Epithelial cell of proximal tubule (primary cell): ENCODE measurements around the gene CD101. TPM values are rescaled to one million over a fixed set of nuclear protein-coding genes. Genes with fewer than 3 reads are reported as not detected.

Experiments used
- DNase-seq: peaks from one replicate; pipeline ENCODE4 v3.0.0-alpha.2; 2011; ENCODE audit warnings: low read depth
- H3K4me3 ChIP-seq: 2 replicates; pipeline ENCODE4 v1.5.1; 2011; ENCODE audit warnings: low read depth, mild to moderate bottlenecking, low read length
- total RNA-seq: library from RNA; depleted of rRNA; stranded (reverse); fragments of >200 nt; gene quantifications from 2 replicates; pipeline ENCODE4 v1.2.3, GENCODE V29; 2015
- TF ChIP-seq, protein P1 (sequence below): conservative IDR thresholded peaks from 2 replicates; pipeline ENCODE4 v1.5.1; 2012; ENCODE audit warnings: low read depth, mild to moderate bottlenecking, low read length

CD101 gene
- total RNA-seq, 1 donor from 2014 or later, result 0.29 TPM

DNA sequence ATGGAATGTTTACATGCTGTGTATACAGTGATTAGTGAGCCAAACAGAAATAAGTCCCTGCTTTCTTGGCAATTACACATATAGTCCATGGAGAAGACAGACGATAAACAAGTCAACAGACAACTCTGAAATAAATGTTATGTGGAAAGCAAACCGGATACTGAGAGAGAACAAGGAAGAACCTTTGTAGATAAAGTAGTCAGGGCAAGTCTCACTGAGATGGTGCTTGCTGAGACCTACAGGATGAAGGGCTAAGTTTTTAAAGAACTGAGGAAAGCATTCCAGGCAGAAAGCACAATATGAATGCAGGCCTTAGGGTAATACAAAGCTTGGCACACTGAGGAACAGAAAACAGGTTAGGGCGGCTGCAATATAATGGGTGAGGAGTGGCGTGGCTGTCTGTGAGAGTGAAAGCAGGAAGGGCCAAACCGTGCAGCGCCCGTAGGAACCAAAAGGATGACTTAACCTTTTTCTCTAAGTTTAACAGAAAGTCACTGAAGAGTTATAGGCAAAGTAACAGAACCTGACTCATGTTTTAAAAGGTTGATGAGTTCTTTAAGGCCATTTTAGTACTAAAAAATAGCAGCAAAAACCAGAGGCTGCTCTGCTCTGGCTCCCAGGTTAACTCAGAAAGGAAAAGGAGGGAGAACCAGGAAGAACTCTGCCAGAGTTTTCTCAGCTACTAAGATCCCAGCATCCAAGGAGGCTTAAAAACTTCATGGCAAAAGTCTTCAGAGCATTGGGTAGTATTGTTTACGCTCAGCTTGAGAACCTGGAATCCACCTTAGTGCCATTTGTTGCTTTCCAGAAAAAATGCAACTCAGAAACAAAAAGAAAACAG lies 49.9 kb downstream of the CD101 start:
- no peak overlapping the region for H3K4me3 ChIP-seq
- TF ChIP-seq, protein P1, sequence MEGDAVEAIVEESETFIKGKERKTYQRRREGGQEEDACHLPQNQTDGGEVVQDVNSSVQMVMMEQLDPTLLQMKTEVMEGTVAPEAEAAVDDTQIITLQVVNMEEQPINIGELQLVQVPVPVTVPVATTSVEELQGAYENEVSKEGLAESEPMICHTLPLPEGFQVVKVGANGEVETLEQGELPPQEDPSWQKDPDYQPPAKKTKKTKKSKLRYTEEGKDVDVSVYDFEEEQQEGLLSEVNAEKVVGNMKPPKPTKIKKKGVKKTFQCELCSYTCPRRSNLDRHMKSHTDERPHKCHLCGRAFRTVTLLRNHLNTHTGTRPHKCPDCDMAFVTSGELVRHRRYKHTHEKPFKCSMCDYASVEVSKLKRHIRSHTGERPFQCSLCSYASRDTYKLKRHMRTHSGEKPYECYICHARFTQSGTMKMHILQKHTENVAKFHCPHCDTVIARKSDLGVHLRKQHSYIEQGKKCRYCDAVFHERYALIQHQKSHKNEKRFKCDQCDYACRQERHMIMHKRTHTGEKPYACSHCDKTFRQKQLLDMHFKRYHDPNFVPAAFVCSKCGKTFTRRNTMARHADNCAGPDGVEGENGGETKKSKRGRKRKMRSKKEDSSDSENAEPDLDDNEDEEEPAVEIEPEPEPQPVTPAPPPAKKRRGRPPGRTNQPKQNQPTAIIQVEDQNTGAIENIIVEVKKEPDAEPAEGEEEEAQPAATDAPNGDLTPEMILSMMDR, result no peak
- no peak for DNase-seq

DNA sequence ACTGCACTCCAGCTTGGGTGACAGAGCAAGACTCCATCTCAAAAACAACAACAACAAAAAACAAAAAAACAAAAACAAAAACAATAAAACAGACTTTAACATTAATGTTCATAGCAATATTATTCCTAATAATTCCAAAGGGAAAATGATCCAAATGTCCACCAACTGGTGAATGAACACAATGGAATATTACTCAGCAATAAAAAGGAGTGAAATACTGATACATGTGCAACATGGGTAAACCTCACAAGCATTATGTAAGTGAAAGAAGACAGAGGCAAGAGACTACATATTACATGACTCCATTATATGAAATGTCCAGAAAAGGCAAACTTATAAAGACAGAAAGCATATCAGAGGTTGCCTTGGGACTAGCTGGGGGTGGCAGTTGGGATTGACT lies 52.5 kb downstream of the CD101 start:
- TF ChIP-seq, protein P1, result no peak
- no peak for DNase-seq
- H3K4me3 ChIP-seq, result no peak overlapping the region

DNA sequence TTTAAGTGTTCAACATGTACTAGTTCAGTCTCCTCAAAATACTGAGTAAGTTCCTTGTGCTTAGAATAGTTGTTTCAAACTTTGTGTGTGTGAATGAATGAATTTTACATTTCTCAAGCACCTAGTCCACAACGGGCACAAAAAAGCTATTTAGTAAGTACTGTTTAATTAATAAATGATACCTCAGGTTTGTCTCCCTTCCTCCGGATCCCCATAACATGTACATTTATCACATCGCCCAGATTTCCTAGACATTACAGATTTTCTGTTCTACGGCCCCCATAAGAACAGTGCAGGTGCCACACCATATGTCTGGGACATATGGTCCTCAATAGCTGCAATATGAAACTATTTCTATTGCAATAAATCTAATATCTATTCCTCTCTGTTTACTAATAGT lies 57.2 kb downstream of the CD101 start:
- TF ChIP-seq, protein P1, result no peak
- H3K4me3 ChIP-seq, result peak overlapping the region; percentile 92
- DNase-seq, result no peak

DNA sequence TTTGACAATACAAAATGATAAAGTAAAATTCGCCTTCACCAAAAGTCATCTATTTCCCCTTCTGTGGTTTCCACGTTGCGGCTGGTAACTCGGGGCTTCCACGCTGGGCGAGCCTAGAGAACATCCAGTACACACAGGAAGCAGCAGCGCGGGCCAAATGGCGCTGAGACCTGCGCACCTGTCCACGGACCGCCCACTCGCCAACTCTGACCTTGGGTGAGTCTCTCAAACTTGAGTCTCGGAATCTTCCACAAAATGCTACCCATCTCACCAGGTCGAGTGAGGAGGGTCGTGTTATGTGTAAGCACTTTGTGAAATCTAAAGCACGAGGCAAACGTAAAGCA lies 57.7 kb downstream of the CD101 start:
- DNase-seq, result no peak
- H3K4me3 ChIP-seq, result peak overlapping the region; percentile 92
- TF ChIP-seq, protein P1, result no peak

DNA sequence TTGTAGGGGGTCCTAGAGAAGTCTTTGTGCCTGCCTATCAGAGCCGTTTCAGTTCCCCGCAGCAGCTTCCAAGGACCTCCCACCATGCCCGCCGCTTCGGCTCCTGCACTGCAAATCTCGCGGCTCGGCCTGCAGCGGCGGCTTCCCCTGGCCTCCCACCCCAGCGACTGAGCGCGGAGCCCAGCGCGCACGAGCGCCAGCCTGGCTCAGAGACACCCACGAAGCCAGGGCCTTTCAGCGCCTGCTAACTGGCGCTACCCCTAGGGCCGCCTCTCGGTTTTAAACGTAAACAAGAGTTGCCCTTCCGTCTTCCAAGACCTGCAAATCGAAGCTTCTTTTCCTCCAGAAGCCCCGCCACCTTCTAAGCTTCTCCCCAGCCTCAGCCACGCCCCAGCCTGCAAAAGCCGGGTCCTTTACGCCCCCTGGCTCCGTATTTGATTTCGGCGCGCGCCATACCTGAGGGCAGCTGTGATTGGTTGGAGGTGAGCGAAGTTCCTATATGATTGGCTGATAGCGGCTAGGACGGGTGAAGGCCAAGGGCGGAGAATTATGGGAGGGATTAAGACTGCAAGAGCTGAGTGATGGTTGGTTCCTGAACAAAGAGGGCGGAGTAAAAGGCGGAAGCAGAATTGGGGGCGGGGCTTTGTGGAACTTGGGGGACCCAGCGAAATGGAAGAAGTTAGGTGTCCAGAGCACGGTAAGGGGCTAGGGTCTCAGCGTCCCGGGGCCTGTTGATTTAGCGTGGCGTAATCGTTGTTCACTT lies 58.3 kb downstream of the CD101 start, which contains the start of gene TTF2:
TSS of gene TTF2 (plus strand) at position 649 of the 763 bp plus-strand sequence. CDS start at position 670, 21 bp downstream.
- DNase-seq, result peak; percentile 97
- H3K4me3 ChIP-seq, result peak within 1 kb of the TSS; percentile 92
- TF ChIP-seq, protein P1, result peak; percentile 18

DNA sequence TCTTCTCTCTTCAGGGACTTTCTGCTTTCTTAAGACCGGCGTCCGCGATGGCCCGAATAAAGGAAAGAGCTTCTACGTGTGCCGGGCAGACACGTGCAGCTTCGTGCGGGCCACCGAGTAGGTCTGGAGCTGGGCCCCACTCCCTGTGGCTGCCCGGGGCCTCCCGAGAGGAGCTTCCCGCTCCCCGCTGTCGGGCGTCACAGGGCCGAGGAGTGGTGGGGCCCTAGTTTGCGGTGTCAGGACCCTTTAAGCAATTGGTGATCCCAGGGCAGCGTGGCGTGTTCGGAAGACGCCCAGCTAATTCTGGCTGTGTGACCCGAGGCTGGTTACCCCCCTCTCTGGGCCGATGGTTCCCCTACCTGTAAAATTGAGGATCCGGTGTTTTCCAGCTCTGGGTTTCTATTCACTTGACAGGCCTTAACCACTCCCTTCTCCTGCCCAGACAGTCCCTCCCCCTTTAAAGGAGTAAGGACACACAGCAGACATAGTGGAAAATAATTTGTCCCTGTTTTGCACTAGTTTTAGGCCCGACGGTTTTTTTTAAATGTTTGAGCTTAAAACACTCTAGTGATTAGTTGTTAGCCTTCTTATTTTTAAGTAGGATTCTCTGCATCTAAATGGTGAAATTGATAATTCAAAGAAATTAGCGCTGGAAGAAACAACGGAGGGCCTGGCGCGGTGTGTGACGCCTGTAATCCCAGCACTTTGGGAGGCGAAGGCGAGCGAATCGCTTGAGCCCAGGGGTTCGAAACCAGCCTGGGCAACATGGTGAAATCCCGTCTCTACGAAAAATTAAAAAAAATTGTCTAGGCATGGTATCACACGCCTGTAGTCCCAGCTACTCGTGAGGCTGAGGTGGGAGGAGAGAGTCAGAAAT lies 59.1 kb downstream of the CD101 start:
- TF ChIP-seq, protein P1, result no peak
- peak overlapping the region; percentile 92 for H3K4me3 ChIP-seq
- DNase-seq, result peak; percentile 22
